SU-DHL-6 (cell line): ENCODE measurements around the gene TENM4.

Experiments used
- CTCF ChIP-seq: fragments of 200-600 bp; sonication (generic); IDR thresholded peaks from one replicate; pipeline ENCODE4 v1.5.1; 2017; ENCODE audit warnings: antibody characterized with exemption, mild to moderate bottlenecking, low read length, moderate library complexity; ENCODE audit not compliant: insufficient read depth, poor library complexity, severe bottlenecking
- EZH2phosphoT487 ChIP-seq: fragments of 200-600 bp; sonication (generic), shearing (Covaris generic); conservative IDR thresholded peaks from 2 replicates; pipeline ENCODE4 v1.6.1; 2018; ENCODE audit warnings: mild to moderate bottlenecking, antibody characterized with exemption, low read length, moderate library complexity, mixed read lengths

DNA sequence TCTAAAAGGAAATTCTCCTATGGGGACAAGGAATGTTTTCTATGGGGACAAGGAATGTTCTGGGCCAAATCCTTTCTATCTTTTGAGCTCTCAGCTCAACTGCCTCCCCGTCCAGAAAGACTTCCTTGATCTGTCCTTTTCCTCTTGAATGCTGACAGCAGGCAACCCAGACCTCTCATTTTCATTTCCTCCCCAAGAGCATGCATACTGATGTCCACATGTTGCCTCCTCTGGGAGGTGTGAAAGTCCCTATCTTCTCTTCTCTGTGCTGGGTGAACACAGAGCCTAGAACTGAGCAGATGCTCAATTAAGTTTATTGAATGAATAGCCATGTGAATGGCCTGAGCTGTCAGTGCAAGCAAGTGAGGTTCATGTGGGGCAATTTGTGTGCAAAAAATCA is 534.3 kb downstream of the TENM4 start:
- TF ChIP-seq CTCF, result no peak
- no peak for TF ChIP-seq EZH2phosphoT487
